Stomach (tissue), 9 donors: ENCODE measurements around the gene CBL. TPM values are rescaled to one million over a fixed set of nuclear protein-coding genes. Genes with fewer than 3 reads are reported as not detected.

Source experiments
- DNase-seq, 2 donors: peaks; one replicate each; pipeline versions ENCODE4 v3.0.0 to v3.0.0-alpha.2; 2013 to 2019
- H3K27ac ChIP-seq, 5 donors: fragments of 200-600 bp in 4 of 5; sonication (generic) in 4 of 5; one replicate each; pipeline ENCODE4 v1.5.1; 2013 to 2019; ENCODE audit warnings: mild to moderate bottlenecking in 1 of 5, moderate library complexity in 1 of 5
- H3K27me3 ChIP-seq, 3 donors: fragments of 200-600 bp; sonication (generic); one replicate each; pipeline ENCODE4 v1.5.1; 2017 to 2019; ENCODE audit warnings: mixed run types in 1 of 3
- H3K36me3 ChIP-seq, 4 donors: fragments of 200-600 bp; sonication (generic); 1 replicate in 3 of 4; 2 replicates in 1 of 4; pipeline ENCODE4 v1.5.1; 2016 to 2019
- H3K4me1 ChIP-seq, 4 donors: fragments of 200-600 bp; sonication (generic); one replicate each; pipeline ENCODE4 v1.5.1; 2016 to 2019
- H3K4me3 ChIP-seq, 4 donors: fragments of 200-600 bp; sonication (generic) in 3 of 4; one replicate each; pipeline ENCODE4 v1.5.1; 2016 to 2019; ENCODE audit warnings: mild to moderate bottlenecking in 1 of 4
- H3K9me3 ChIP-seq, 4 donors: fragments of 200-600 bp; sonication (generic); one replicate each; pipeline ENCODE4 v1.5.1; 2016 to 2019
- EP300 ChIP-seq: sonication (generic); formaldehyde crosslinking; IDR thresholded peaks from one replicate; pipeline ENCODE4 v1.6.1; 2017; ENCODE audit warnings: antibody characterized with exemption
- POLR2A ChIP-seq, 4 donors: fragments of 450-650 bp; IDR thresholded peaks; one replicate each; pipeline ENCODE4 v1.6.1; 2016; ENCODE audit warnings: antibody characterized with exemption in 4 of 4, control low read depth in 2 of 4, mild to moderate bottlenecking in 1 of 4, moderate library complexity in 1 of 4
- POLR2AphosphoS5 ChIP-seq, 3 donors: sonication (generic); formaldehyde crosslinking; IDR thresholded peaks; one replicate each; pipeline ENCODE4 v1.6.1; 2016; ENCODE audit warnings: antibody characterized with exemption in 3 of 3
- WGBS, 5 donors: extraction: QIAGEN DNeasy Blood & Tissue Kit in 3 of 5; methylation state at CpG; one replicate each; pipeline versions ENCODE4 v1.1.5 to v1.1.7; 2013 to 2018; 5-methylcytosine and 5-hydroxymethylcytosine counted together
- intact Hi-C: fragments of 100-400 bp; cut with DNase I; formaldehyde crosslinking; loops from one replicate; pipeline ENCODE4 v1.15.1; 2023; ENCODE audit warnings: low total_unique reads
- polyA plus RNA-seq, 3 donors: library from polyadenylated mRNA; stranded (reverse); fragments of 200-250 nt; gene quantifications; one replicate each; pipeline ENCODE4 v1.2.3, GENCODE V29; 2013
- total RNA-seq, 5 donors: library from RNA; depleted of rRNA; stranded (reverse); fragments of >200 nt; gene quantifications; one replicate each; pipeline versions ENCODE4 v1.1.0 to v1.2.3, GENCODE V29; 2014 to 2016
- TF ChIP-seq, protein P1 (sequence below), 7 experiments: fragments of 450-650 bp in 4 of 7; fragments of 200-600 bp in 3 of 7; sonication (generic) in 3 of 7; IDR thresholded peaks; one replicate each; pipeline ENCODE4 v1.5.1; 2016 to 2019; ENCODE audit warnings: antibody characterized with exemption in 7 of 7, control low read depth in 2 of 7, mild to moderate bottlenecking in 1 of 7
- donor health status: healthy with polysubstance abuse.
- donor health status: Bipolar disorder and iron deficiency.
- donor health status: healthy.

CBL gene
- total and polyA plus RNA-seq, 8 donors, result 1.4 to 13.8 (median 7.9) TPM

GRCh38 chr11:119284344-119285157 is 78.4 kb downstream of the CBL start:
- H3K9me3 ChIP-seq, result no peaks in the 10 kb centered on the region
- DNase-seq, result peak in 1 of 2 donors; percentile 74
- no peaks in the 10 kb centered on the region for H3K27me3 ChIP-seq
- peaks cover 19 to 68% (median 49%) of the 10 kb centered on the region in 4 donors for H3K36me3 ChIP-seq
- H3K27ac ChIP-seq, result no peak overlapping the region
- 51 to 73% (median 65%) methylated on average over 9 of the region's 9 CpGs for WGBS, 5 donors
- peaks cover 0 to 10% (median 6%) of the 10 kb centered on the region in 4 donors for H3K4me1 ChIP-seq
- no peak overlapping the region for H3K4me3 ChIP-seq
- TF ChIP-seq POLR2A (IDR thresholded peaks at IDR 0.05) (no peak), POLR2AphosphoS5 (IDR thresholded peaks at IDR 0.05) (no peak), EP300 (no peak)
- TF ChIP-seq, protein P1, sequence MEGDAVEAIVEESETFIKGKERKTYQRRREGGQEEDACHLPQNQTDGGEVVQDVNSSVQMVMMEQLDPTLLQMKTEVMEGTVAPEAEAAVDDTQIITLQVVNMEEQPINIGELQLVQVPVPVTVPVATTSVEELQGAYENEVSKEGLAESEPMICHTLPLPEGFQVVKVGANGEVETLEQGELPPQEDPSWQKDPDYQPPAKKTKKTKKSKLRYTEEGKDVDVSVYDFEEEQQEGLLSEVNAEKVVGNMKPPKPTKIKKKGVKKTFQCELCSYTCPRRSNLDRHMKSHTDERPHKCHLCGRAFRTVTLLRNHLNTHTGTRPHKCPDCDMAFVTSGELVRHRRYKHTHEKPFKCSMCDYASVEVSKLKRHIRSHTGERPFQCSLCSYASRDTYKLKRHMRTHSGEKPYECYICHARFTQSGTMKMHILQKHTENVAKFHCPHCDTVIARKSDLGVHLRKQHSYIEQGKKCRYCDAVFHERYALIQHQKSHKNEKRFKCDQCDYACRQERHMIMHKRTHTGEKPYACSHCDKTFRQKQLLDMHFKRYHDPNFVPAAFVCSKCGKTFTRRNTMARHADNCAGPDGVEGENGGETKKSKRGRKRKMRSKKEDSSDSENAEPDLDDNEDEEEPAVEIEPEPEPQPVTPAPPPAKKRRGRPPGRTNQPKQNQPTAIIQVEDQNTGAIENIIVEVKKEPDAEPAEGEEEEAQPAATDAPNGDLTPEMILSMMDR (IDR thresholded peaks at IDR 0.05), result peak in 3 of 7 experiments; percentile 28 to 30 (median 28)
- intact Hi-C loops, result no loop called here

- peaks cover 0 to 10% (median 6%) of the 10 kb centered on the region in 4 donors for H3K4me1 ChIP-seq
- H3K9me3 ChIP-seq, result peaks cover 0 to 3% (median 0%) of the 10 kb centered on the region in 4 donors
- no peak overlapping the region for H3K4me3 ChIP-seq
- intact Hi-C loops, result no loop called here
- TF ChIP-seq POLR2AphosphoS5 (IDR thresholded peaks at IDR 0.05), result no peak
- TF ChIP-seq, protein P1 (IDR thresholded peaks at IDR 0.05), result no peak
- no peak for TF ChIP-seq EP300
- TF ChIP-seq POLR2A (IDR thresholded peaks at IDR 0.05), result no peak
- H3K27me3 ChIP-seq, result no peaks in the 10 kb centered on the region
- WGBS, 5 donors, result 95 to 98% (median 97%) methylated on average over 9 of the region's 9 CpGs
- DNase-seq, result no peak
- no peak overlapping the region for H3K27ac ChIP-seq
- peaks cover 19 to 68% (median 56%) of the 10 kb centered on the region in 4 donors for H3K36me3 ChIP-seq
Observed at GRCh38 chr11:119285431-119285830, 79.3 kb downstream of the CBL start.

DNA sequence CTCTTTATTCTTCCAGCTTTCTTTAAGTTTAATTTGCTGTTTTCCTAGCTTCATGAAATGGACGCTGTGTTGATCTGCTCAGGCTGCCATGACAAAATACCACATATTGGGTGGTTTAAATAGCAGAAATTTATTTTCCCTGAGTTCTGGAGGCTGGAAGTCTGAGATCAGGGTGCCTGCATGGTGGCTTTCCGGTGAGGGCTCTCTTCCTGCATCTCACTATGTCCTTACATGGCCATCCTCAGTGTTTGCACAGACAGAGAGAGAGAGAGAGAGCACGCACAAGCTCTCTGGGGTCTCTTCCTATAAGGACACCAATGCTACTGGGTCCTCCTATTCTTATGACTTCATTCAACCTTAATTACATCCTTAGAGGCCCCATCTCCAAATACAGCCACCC is 82.1 kb downstream of the CBL start:
- no peak for DNase-seq
- Histone ChIP-seq H3K36me3 (peaks cover 24 to 72% (median 65%) of the 10 kb centered on the region in 4 donors), H3K27me3 (no peaks in the 10 kb centered on the region), H3K4me3 (no peak overlapping the region), H3K9me3 (peaks cover 0 to 12% (median 7%) of the 10 kb centered on the region in 4 donors), H3K27ac (no peak overlapping the region), H3K4me1 (peaks cover 0 to 10% (median 6%) of the 10 kb centered on the region in 4 donors)
- intact Hi-C loops, result no loop called here
- TF ChIP-seq EP300 (no peak), POLR2AphosphoS5 (IDR thresholded peaks at IDR 0.05) (no peak), POLR2A (IDR thresholded peaks at IDR 0.05) (no peak)
- TF ChIP-seq, protein P1 (IDR thresholded peaks at IDR 0.05), result no peak
- WGBS, 5 donors, result 83 to 98% (median 95%) methylated on average over 3 of the region's 3 CpGs

- intact Hi-C loops, result no loop called here
- no peak for DNase-seq
- no peaks in the 10 kb centered on the region for H3K4me1 ChIP-seq
- TF ChIP-seq, protein P1 (IDR thresholded peaks at IDR 0.05), result no peak
- no peak for TF ChIP-seq EP300
- no peak for TF ChIP-seq POLR2AphosphoS5 (IDR thresholded peaks at IDR 0.05)
- TF ChIP-seq POLR2A (IDR thresholded peaks at IDR 0.05), result no peak
- 95 to 99% (median 97%) methylated on average over 10 of the region's 10 CpGs for WGBS, 5 donors
- no peak overlapping the region for H3K27ac ChIP-seq
- H3K27me3 ChIP-seq, result no peaks in the 10 kb centered on the region
- no peak overlapping the region for H3K4me3 ChIP-seq
- H3K9me3 ChIP-seq, result peaks cover 0 to 12% (median 7%) of the 10 kb centered on the region in 4 donors
- peaks cover 12 to 70% (median 67%) of the 10 kb centered on the region in 4 donors for H3K36me3 ChIP-seq
Observed at GRCh38 chr11:119290894-119291497, 84.9 kb downstream of the CBL start.
